ENCODE results near the gene MAVS. TPM values are rescaled to one million over a fixed set of nuclear protein-coding genes. Genes with fewer than 3 reads are reported as not detected.

The MAVS gene
- total RNA-seq, 3 donors from 2014 or later = 23.3 to 32.3 (median 24.6) TPM

GRCh38 chr20:3922223-3922982 is 75.8 kb downstream of the MAVS start:
- Histone ChIP-seq H3K9me3 (no peaks in the 10 kb centered on the region), H3K4me1 (no peaks in the 10 kb centered on the region), H3K27ac (peak overlapping the region in 1 of 2 donors; percentile 9), H3K27me3 (no peaks in the 10 kb centered on the region), H3K36me3 (no peaks in the 10 kb centered on the region), H3K4me3 (no peak overlapping the region)
- intact Hi-C loops (cut with DNase I; ENCODE audit: low total_unique reads) = no loop called here
- DNase-seq (ENCODE audit: low spot score in 2 of 2) = no peak
- TF ChIP-seq POLR2AphosphoS5 (IDR thresholded peaks at IDR 0.05) = no peak
- no peak for TF ChIP-seq POLR2A (IDR thresholded peaks at IDR 0.05)
- TF ChIP-seq CTCF (IDR thresholded peaks at IDR 0.05) = no peak

GRCh38 chr20:3922983-3923339 is 76.3 kb downstream of the MAVS start:
- TF ChIP-seq POLR2AphosphoS5 (IDR thresholded peaks at IDR 0.05) (no peak), POLR2A (IDR thresholded peaks at IDR 0.05) (no peak)
- Histone ChIP-seq H3K4me3 (no peak overlapping the region), H3K4me1 (no peaks in the 10 kb centered on the region), H3K27me3 (no peaks in the 10 kb centered on the region), H3K36me3 (no peaks in the 10 kb centered on the region), H3K27ac (no peak overlapping the region), H3K9me3 (no peaks in the 10 kb centered on the region)
- no peak for DNase-seq (ENCODE audit: low spot score in 2 of 2)
- intact Hi-C loops (cut with DNase I; ENCODE audit: low total_unique reads) = no loop called here

GRCh38 chr20:3923818-3924217 is 77.2 kb downstream of the MAVS start:
- no peaks in the 10 kb centered on the region for H3K4me1 ChIP-seq
- no peaks in the 10 kb centered on the region for H3K36me3 ChIP-seq
- no peak for DNase-seq (ENCODE audit: low spot score in 2 of 2)
- intact Hi-C loops (cut with DNase I; ENCODE audit: low total_unique reads) = no loop called here
- H3K27ac ChIP-seq = peak overlapping the region in 1 of 2 donors; percentile 7
- no peaks in the 10 kb centered on the region for H3K27me3 ChIP-seq
- no peak overlapping the region for H3K4me3 ChIP-seq
- no peak for TF ChIP-seq POLR2A (IDR thresholded peaks at IDR 0.05)
- no peak for TF ChIP-seq POLR2AphosphoS5 (IDR thresholded peaks at IDR 0.05)
- TF ChIP-seq CTCF (IDR thresholded peaks at IDR 0.05) = no peak
- no peaks in the 10 kb centered on the region for H3K9me3 ChIP-seq

- Histone ChIP-seq H3K27ac (peak overlapping the region in 1 of 2 donors; percentile 7), H3K9me3 (no peaks in the 10 kb centered on the region), H3K4me1 (no peaks in the 10 kb centered on the region), H3K4me3 (no peak overlapping the region), H3K36me3 (no peaks in the 10 kb centered on the region), H3K27me3 (no peaks in the 10 kb centered on the region)
- no peak for DNase-seq (ENCODE audit: low spot score in 2 of 2)
- TF ChIP-seq POLR2A (IDR thresholded peaks at IDR 0.05) (no peak), POLR2AphosphoS5 (IDR thresholded peaks at IDR 0.05) (no peak), CTCF (IDR thresholded peaks at IDR 0.05) (no peak)
- intact Hi-C loops (cut with DNase I; ENCODE audit: low total_unique reads) = no loop called here
Observed at GRCh38 chr20:3924304-3925112, 77.9 kb downstream of the MAVS start.

- Histone ChIP-seq H3K4me1 (no peaks in the 10 kb centered on the region), H3K27ac (no peak overlapping the region), H3K9me3 (no peaks in the 10 kb centered on the region), H3K4me3 (no peak overlapping the region), H3K36me3 (no peaks in the 10 kb centered on the region), H3K27me3 (no peaks in the 10 kb centered on the region)
- no peak for TF ChIP-seq POLR2AphosphoS5 (IDR thresholded peaks at IDR 0.05)
- no peak for TF ChIP-seq CTCF (IDR thresholded peaks at IDR 0.05)
- TF ChIP-seq POLR2A (IDR thresholded peaks at IDR 0.05) = no peak
- DNase-seq (ENCODE audit: low spot score in 2 of 2) = no peak
- intact Hi-C loops (cut with DNase I; ENCODE audit: low total_unique reads) = no loop called here
Observed at GRCh38 chr20:3925113-3925695, 78.6 kb downstream of the MAVS start.

Other genes starting within 250 kb of the MAVS start
- not detected for gene GFRA4, start 183.4 kb upstream of the MAVS start, total RNA-seq
- 10 to 100 TPM; 29.4 to 39.5 (median 37.4) TPM for gene ADAM33, start 164.8 kb upstream of the MAVS start, total RNA-seq
- 10 to 100 TPM in 1 of 3 donors, 1 to 10 TPM in 2; 2.0 to 32.0 (median 6.9) TPM for gene SIGLEC1, start 134.2 kb upstream of the MAVS start, total RNA-seq
- gene HSPA12B, start 114.1 kb upstream of the MAVS start, total RNA-seq = 10 to 100 TPM in 1 of 3 donors, 1 to 10 TPM in 2; 7.0 to 25.2 (median 9.3) TPM
- gene ADISSP, start 79.1 kb upstream of the MAVS start, total RNA-seq = 10 to 100 TPM; 12.3 to 29.3 (median 15.7) TPM
- under 1 TPM in 2 of 3 donors, not detected in 1; 0.33 to 0.88 TPM for gene SPEF1, start 65.4 kb upstream of the MAVS start, total RNA-seq
- gene CENPB, start 60.1 kb upstream of the MAVS start, total RNA-seq = 10 to 100 TPM; 55.5 to 69.8 (median 68.2) TPM
- 10 to 100 TPM; 18.1 to 25.0 (median 22.0) TPM for gene CDC25B, start 50.5 kb upstream of the MAVS start, total RNA-seq
- gene AP5S1, start 26.3 kb upstream of the MAVS start, total RNA-seq = 10 to 100 TPM; 11.1 to 13.8 (median 11.8) TPM
- gene PANK2, start 42.6 kb downstream of the MAVS start, total RNA-seq = 10 to 100 TPM; 38.2 to 40.1 (median 38.7) TPM
- 10 to 100 TPM in 2 of 3 donors, 1 to 10 TPM in 1; 8.8 to 27.2 (median 22.0) TPM for gene RNF24, start 168.7 kb downstream of the MAVS start, total RNA-seq